Activated T-helper 1 cell treated with anti-CD3 and anti-CD28 coated beads, Interleukin-2, amount 50 U/mL, for 16 hours (primary cell): ENCODE data around the gene CDKN2AIPNL.
"Not testable (repeated sequence)": the region's sequence is repeated elsewhere in the genome, so short reads cannot be mapped to it uniquely, and the experiment has no call there.

ENCODE experiments used
- DNase-seq, 2 donors: peaks; one replicate each; pipeline ENCODE4 v3.0.0-alpha.2; 2020; ENCODE audit warnings: low read depth in 1 of 2, low spot score in 1 of 2

Gene CDKN2AIPNL

GRCh38 chr5:134438721-134439123 is 27.0 kb upstream of the CDKN2AIPNL start:
- no peak for DNase-seq

- no peak for DNase-seq
Observed at GRCh38 chr5:134437847-134438581, 26.3 kb upstream of the CDKN2AIPNL start.

GRCh38 chr5:134437340-134437846 is 25.7 kb upstream of the CDKN2AIPNL start:
- DNase-seq = no peak

GRCh38 chr5:134436523-134437339 is 25.1 kb upstream of the CDKN2AIPNL start:
- peak in 1 of 2 donors; percentile 15 for DNase-seq

- DNase-seq = no peak
Observed at GRCh38 chr5:134435560-134435959, 23.9 kb upstream of the CDKN2AIPNL start.

- no peak for DNase-seq
Observed at GRCh38 chr5:134432677-134433359, 21.1 kb upstream of the CDKN2AIPNL start.

- DNase-seq = no peak
Observed at GRCh38 chr5:134432174-134432573, 20.5 kb upstream of the CDKN2AIPNL start.

- DNase-seq = no peak
Observed at GRCh38 chr5:134430001-134430569, 18.4 kb upstream of the CDKN2AIPNL start.

GRCh38 chr5:134427540-134428041 is 15.9 kb upstream of the CDKN2AIPNL start:
- DNase-seq = no peak

GRCh38 chr5:134426361-134426760 is 14.7 kb upstream of the CDKN2AIPNL start:
- DNase-seq = no peak

- DNase-seq = no peak
Observed at GRCh38 chr5:134423376-134423775, 11.7 kb upstream of the CDKN2AIPNL start.

GRCh38 chr5:134422791-134423365 is 11.2 kb upstream of the CDKN2AIPNL start:
- DNase-seq = no peak

- DNase-seq = not testable (repeated sequence)
Observed at GRCh38 chr5:134421038-134421437, 9.4 kb upstream of the CDKN2AIPNL start.

- DNase-seq = no peak
Observed at GRCh38 chr5:134420343-134420742, 8.7 kb upstream of the CDKN2AIPNL start.

GRCh38 chr5:134418958-134419357 is 7.3 kb upstream of the CDKN2AIPNL start:
- DNase-seq = no peak

- DNase-seq = no peak
Observed at GRCh38 chr5:134417707-134418106, 6.0 kb upstream of the CDKN2AIPNL start.

GRCh38 chr5:134413046-134413445 is 1.4 kb upstream of the CDKN2AIPNL start:
- DNase-seq = no peak

GRCh38 chr5:134411228-134411545 is 494 bp downstream of the CDKN2AIPNL start:
- DNase-seq = no peak

- DNase-seq = no peak
Observed at GRCh38 chr5:134410822-134411221, 859 bp downstream of the CDKN2AIPNL start.

- no peak for DNase-seq
Observed at GRCh38 chr5:134409321-134409720, 2.4 kb downstream of the CDKN2AIPNL start.

- no peak for DNase-seq
Observed at GRCh38 chr5:134406390-134406789, 5.3 kb downstream of the CDKN2AIPNL start.
